GM12873 (cell line): ENCODE data around the gene AGRN.

Experiments
- TF ChIP-seq, protein P1 (sequence below): IDR thresholded peaks from 2 replicates; pipeline ENCODE4 v1.5.1; 2012; ENCODE audit warnings: low read depth, mild to moderate bottlenecking, moderate library complexity, low read length, control low read depth; ENCODE audit not compliant: insufficient read depth; ENCODE audit errors: missing control alignments

AGRN gene

DNA sequence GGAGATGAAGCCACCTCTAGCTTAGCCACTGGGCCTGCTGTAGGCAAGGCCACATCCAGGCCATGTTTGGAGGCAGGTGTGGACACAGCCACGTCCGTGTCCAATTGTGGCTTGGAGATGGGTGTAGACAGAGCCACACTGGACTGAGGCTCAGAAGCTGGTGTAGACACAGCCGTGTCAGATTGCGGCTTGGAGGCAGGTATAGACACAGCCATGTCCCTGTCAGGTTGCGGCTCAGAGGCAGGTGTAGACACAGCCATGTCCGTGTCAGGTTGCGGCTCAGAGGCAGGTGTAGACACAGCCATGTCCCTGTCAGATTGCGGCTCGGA is 40.2 kb upstream of the AGRN start:
- TF ChIP-seq, protein P1, sequence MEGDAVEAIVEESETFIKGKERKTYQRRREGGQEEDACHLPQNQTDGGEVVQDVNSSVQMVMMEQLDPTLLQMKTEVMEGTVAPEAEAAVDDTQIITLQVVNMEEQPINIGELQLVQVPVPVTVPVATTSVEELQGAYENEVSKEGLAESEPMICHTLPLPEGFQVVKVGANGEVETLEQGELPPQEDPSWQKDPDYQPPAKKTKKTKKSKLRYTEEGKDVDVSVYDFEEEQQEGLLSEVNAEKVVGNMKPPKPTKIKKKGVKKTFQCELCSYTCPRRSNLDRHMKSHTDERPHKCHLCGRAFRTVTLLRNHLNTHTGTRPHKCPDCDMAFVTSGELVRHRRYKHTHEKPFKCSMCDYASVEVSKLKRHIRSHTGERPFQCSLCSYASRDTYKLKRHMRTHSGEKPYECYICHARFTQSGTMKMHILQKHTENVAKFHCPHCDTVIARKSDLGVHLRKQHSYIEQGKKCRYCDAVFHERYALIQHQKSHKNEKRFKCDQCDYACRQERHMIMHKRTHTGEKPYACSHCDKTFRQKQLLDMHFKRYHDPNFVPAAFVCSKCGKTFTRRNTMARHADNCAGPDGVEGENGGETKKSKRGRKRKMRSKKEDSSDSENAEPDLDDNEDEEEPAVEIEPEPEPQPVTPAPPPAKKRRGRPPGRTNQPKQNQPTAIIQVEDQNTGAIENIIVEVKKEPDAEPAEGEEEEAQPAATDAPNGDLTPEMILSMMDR: no peak

DNA sequence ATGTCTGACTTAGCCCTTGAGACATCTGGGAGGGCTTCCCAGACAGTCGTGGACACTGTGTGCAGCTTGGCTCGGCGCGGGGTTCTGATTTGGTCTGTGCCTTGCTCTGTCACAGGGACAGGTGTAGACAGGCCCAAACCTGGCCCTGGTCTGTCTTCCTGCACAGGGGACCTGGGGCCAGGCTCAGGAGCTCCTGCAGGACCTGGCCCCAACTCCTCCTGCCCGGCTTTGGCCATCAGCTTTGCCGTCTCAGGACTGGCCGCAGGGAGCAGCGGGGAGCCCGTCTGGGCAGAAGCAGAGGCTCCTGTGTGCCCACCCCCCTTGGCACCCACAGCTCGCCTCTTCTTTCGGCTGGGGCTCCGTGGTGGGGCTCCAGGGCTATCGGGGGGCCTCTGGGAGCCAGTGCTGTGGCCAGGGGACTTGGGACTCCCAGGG is 39.8 kb upstream of the AGRN start:
- TF ChIP-seq, protein P1: no peak

DNA sequence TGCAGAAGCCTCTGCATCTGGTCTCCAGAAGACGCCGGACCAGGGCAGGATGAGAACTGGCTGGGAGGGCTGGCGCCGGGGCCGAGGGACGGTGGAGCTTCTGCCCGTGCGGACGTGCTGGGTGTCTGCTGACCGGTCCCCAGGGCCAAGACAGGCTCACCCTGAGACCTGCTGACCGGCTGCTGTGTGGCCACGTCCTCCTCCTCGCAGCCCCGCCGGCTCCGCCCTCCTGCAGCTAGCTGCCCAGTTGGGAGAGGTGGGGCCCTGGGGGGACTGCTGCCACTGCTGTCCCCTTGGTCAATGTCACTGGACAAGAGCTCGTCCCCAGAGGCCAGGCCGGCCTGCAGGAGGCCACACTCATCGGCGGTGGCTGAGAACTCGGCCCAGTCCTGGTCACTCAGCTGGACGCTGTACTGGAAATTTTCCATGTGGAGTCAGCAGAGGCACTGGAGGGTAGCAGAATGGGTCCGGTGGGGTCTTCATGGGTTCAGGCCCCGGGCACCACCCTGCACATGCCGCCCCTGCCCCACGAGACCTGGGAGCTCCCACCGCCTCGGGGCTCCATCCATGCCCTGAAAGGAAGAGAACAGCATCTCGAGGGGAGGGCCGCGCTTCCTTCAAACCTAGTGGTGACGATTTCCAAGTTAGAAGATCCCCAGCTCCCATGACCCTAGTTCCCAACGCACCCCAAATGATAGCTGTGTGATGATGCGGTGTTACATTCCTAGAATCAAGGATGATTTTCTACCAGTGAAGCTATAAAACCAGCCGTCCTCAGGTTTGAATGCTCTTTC is 39.1 kb upstream of the AGRN start:
- TF ChIP-seq, protein P1: no peak

DNA sequence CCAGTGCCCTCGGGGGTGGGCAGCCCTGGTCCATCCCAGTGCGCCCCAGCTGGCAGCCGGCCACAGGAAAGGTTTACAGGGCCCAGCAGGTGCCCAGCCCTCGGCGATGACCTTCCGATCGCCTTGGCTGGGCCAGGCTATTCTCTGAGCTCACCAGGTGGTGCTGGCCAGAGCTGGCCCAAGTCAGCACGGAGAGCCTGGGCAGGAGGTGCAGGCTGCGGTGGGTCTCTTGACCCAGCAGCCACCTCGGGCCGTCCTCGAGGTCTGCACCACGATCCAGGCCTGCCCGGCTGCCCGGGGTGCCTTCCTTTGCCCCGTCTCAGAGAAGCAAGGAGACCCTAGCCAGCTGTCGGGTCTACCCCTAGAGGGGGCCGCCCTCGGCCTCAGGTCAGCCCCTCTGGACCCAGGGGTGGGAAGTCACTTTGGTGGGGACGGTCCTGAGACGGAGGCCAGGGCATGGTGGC is 38.4 kb upstream of the AGRN start:
- TF ChIP-seq, protein P1: no peak

DNA sequence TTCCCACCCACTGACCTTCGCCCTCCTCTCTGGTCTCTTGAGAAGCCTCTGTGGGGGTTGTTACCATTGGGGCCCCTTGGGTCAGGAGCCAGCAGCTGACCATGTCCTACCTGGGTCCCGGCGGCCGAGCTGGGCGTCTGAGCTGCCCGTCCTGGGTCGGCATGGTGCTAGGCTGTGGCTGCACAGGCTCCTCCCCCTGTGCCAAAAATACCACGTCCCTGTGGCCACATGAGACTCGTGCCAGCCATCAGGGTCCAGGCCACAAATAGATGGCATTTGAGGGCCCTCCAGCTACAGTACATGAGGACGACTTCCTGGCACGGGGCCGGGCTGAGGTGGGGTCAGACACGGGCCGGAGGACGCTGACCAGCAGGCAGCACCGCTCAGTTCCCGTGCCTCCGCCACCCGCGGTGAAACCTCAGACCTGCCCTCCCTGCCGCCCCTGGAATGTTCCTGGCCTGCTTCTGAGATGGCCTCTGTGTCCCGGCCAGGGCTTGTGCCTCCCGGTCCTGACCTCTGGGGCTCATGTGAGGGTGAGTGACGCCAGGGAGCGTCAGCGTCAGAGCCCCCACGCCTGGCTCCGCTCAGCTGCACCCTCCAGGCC is 37.9 kb upstream of the AGRN start, which contains the start of gene PERM1:
Gene PERM1, minus strand, starts transcription at position 139 of the 604 bp plus-strand sequence. CDS start 1,064 bp downstream, outside the sequence.
- TF ChIP-seq, protein P1: no peak

GRCh38 chr1:982765-983436 is 37.0 kb upstream of the AGRN start:
- TF ChIP-seq, protein P1: no peak
